Upper lobe of left lung (tissue), 6 donors: ENCODE measurements around the gene RPL27. TPM values are rescaled to one million over a fixed set of nuclear protein-coding genes. Genes with fewer than 3 reads are reported as not detected.
"Not testable (repeated sequence)": the region's sequence is repeated elsewhere in the genome, so short reads cannot be mapped to it uniquely, and the experiment has no call there.

Experiments used
- ATAC-seq, 2 donors: fragments of 200-7000 bp; cut with Tn5 transposase; one replicate each; pipeline ENCODE4 v1.9.1; 2022; ENCODE audit warnings: mild to moderate bottlenecking in 2 of 2, moderate library complexity in 2 of 2; ENCODE audit not compliant: low FRiP score in 2 of 2
- DNase-seq, 2 donors: peaks; one replicate each; pipeline ENCODE4 v3.0.0-alpha.2; 2019 to 2020
- H3K27ac ChIP-seq, 4 donors: fragments of 200-600 bp; sonication (generic); one replicate each; pipeline ENCODE4 v1.5.1; 2016 to 2019
- H3K27me3 ChIP-seq, 4 donors: fragments of 200-600 bp; sonication (generic); one replicate each; pipeline ENCODE4 v1.5.1; 2017 to 2019
- H3K36me3 ChIP-seq, 4 donors: fragments of 200-600 bp; sonication (generic); one replicate each; pipeline ENCODE4 v1.5.1; 2016 to 2019
- H3K4me1 ChIP-seq, 4 donors: fragments of 200-600 bp; sonication (generic); one replicate each; pipeline ENCODE4 v1.5.1; 2018 to 2019
- H3K4me3 ChIP-seq, 4 donors: fragments of 200-600 bp; sonication (generic); one replicate each; pipeline ENCODE4 v1.5.1; 2017 to 2019; ENCODE audit warnings: mild to moderate bottlenecking in 2 of 4, moderate library complexity in 1 of 4
- H3K9me3 ChIP-seq, 4 donors: fragments of 200-600 bp; sonication (generic); one replicate each; pipeline ENCODE4 v1.5.1; 2018 to 2019
- EP300 ChIP-seq, 4 donors: sonication (generic); formaldehyde crosslinking; IDR thresholded peaks; one replicate each; pipeline ENCODE4 v1.5.1; 2017; ENCODE audit warnings: antibody characterized with exemption in 4 of 4, control low read depth in 2 of 4
- POLR2A ChIP-seq, 4 donors: fragments of 450-650 bp; IDR thresholded peaks; one replicate each; pipeline ENCODE4 v1.5.1; 2016 to 2017; ENCODE audit warnings: antibody characterized with exemption in 4 of 4, mild to moderate bottlenecking in 2 of 4
- POLR2AphosphoS5 ChIP-seq, 2 donors: sonication (generic); formaldehyde crosslinking; IDR thresholded peaks; one replicate each; pipeline ENCODE4 v1.5.1; 2017; ENCODE audit warnings: antibody characterized with exemption in 2 of 2
- WGBS, 2 donors: methylation state at CpG; one replicate each; pipeline ENCODE4 v1.1.5; 2017 to 2018; 5-methylcytosine and 5-hydroxymethylcytosine counted together
- total RNA-seq, 6 donors: library from RNA; depleted of rRNA in 4 of 6; stranded (reverse); fragments of >200 nt in 4 of 6; gene quantifications; one replicate each; pipeline versions ENCODE4 v1.1.0 to v1.2.1, GENCODE V29; 2016 to 2021
- TF ChIP-seq, protein P1 (sequence below), 6 experiments: fragments of 450-650 bp in 4 of 6; fragments of 200-600 bp in 2 of 6; sonication (generic) in 2 of 6; IDR thresholded peaks; one replicate each; pipeline ENCODE4 v1.5.1; 2016 to 2019; ENCODE audit warnings: antibody characterized with exemption in 6 of 6
- donor health status: DM: no; HTN: no; CAD: no; lungs with moderate emphysema.
- donor health status: DM: no; HTN: yes; CAD: no; lungs with severe emphysema.

The RPL27 gene
- total RNA-seq, 6 donors from 2014 or later, result 534 to 1,192 (median 783) TPM

DNA sequence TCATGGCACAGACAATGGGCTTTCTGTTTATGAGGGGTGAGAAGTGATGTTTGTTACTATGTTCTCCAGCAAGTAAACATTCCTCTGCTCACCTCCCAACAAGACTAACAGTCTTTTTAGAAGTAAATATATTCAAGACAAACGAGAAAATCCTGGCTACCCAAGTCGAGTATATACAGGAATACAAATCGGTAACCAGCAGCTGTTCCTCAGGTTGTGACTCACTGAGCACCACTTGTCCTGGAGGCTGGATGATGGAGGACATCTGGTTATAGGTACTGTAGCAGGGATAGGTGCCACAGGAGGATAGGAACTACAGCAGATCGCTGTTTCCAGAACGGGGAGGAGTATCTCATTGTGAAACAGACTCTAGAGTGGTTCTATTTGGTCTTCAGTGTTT, 5.3 kb upstream of the RPL27 start:
- TF ChIP-seq EP300 (IDR thresholded peaks at IDR 0.05), result no peak
- TF ChIP-seq POLR2A (IDR thresholded peaks at IDR 0.05), result no peak
- no peak for TF ChIP-seq POLR2AphosphoS5 (IDR thresholded peaks at IDR 0.05)
- TF ChIP-seq, protein P1, sequence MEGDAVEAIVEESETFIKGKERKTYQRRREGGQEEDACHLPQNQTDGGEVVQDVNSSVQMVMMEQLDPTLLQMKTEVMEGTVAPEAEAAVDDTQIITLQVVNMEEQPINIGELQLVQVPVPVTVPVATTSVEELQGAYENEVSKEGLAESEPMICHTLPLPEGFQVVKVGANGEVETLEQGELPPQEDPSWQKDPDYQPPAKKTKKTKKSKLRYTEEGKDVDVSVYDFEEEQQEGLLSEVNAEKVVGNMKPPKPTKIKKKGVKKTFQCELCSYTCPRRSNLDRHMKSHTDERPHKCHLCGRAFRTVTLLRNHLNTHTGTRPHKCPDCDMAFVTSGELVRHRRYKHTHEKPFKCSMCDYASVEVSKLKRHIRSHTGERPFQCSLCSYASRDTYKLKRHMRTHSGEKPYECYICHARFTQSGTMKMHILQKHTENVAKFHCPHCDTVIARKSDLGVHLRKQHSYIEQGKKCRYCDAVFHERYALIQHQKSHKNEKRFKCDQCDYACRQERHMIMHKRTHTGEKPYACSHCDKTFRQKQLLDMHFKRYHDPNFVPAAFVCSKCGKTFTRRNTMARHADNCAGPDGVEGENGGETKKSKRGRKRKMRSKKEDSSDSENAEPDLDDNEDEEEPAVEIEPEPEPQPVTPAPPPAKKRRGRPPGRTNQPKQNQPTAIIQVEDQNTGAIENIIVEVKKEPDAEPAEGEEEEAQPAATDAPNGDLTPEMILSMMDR (IDR thresholded peaks at IDR 0.05), result no peak

DNA sequence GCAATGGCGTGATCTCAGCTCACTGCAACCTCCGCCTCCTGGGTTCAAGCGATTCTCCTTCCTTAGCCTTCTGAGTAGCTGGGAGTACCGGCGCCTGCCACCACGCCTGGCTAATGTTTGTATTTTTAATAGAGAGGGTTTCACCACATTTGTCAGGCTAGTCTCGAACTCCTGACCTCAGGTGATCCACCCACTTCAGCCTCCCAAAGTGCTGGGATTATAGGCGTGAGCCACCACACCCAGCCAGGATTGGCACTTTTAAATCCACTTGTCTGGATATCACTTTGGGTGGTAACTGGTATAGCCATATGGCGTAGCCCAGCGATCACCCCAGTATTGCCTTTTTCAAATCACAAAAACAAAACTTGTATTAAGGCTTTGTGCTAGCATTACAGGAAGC, 4.3 kb upstream of the RPL27 start:
- DNase-seq, H3K4me3 ChIP-seq, H3K27me3 ChIP-seq, H3K27ac ChIP-seq, ATAC-seq, H3K9me3 ChIP-seq: not testable (repeated sequence)
- peaks cover 28 to 51% (median 43%) of the 10 kb centered on the region in 4 donors for H3K36me3 ChIP-seq
- H3K4me1 ChIP-seq, result peaks cover 7 to 11% (median 10%) of the 10 kb centered on the region in 4 donors
- 81% methylated on average over 10 of the region's 10 CpGs for WGBS, 2 donors

More for the DNA sequence above, 5.3 kb upstream of the RPL27 start:
- Histone ChIP-seq H3K27ac (no peak overlapping the region), H3K27me3 (no peaks in the 10 kb centered on the region), H3K36me3 (peaks cover 35 to 61% (median 53%) of the 10 kb centered on the region in 4 donors), H3K9me3 (no peaks in the 10 kb centered on the region), H3K4me1 (peaks cover 7 to 9% (median 8%) of the 10 kb centered on the region in 4 donors), H3K4me3 (no peak overlapping the region)
- ATAC-seq (no peak), DNase-seq (no peak)
- WGBS, 2 donors, result 77 to 85% methylated on average over 5 of the region's 5 CpGs

DNA sequence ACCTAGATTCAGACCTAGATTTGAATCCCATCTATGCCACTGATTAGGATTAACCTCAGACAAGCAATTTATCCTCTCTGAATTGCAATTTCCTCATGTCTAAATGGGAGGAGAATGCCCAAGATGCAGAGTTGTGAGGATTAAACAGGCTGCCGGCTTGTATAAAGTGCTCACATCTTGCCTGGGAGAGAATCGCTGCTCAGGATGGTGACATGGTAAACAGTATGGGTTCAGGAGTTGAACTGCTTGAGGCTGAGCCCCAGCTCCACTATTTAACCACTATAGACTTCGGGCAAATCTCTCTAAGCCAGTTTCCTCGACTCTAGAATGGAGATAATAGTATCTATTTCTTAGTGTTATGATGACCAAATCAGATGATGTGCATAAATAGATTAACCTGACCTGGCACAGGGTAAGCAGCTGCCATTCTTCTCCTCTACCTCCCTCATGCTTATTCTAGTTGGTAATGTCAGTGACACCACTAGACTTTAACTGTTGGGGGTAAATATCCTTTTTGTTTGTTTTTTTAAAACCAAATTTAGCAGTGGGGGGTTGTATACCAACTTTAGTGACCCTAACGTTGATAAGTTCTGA, 732 bp upstream of the RPL27 start:
- peaks cover 24 to 41% (median 31%) of the 10 kb centered on the region in 4 donors for H3K4me1 ChIP-seq
- no peak for ATAC-seq
- DNase-seq, result no peak
- H3K4me3 ChIP-seq, result peak overlapping the region in 3 of 4 donors; percentile 57 to 92 (median 84)
- peaks cover 16 to 49% (median 38%) of the 10 kb centered on the region in 4 donors for H3K36me3 ChIP-seq
- TF ChIP-seq EP300 (IDR thresholded peaks at IDR 0.05), result no peak
- no peak for TF ChIP-seq POLR2AphosphoS5 (IDR thresholded peaks at IDR 0.05)
- no peaks in the 10 kb centered on the region for H3K27me3 ChIP-seq
- H3K27ac ChIP-seq, result peak overlapping the region; percentile 78 to 96 (median 94)
- 15 to 31% methylated on average over 5 of the region's 5 CpGs for WGBS, 2 donors
- H3K9me3 ChIP-seq, result no peaks in the 10 kb centered on the region

DNA sequence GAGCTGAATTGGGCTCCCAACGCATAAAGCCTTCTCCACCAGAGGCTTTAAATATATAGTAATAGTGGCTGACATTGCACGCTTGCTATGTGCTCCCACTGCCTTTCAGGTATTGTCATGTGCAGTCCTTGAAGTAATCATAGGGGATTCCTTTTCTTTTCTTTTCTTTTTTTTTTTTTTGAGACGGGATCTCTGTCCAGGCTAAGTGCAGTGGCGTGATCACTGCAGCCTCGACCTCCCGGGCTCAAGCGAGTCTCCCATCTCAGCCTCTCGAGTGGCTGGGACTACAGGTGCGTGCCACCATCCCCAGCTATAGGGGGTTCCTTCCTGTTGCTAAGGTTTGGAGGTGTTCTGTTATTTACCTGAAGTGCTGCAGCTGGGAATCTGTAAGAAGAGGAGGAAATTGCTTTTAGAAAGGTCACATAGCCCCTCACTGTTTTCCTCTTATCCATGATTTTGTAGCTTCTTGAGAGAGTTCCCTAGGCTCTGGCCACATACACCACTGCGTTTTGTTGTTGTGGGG, 845 bp downstream of the RPL27 start:
- ATAC-seq, result no peak
- Histone ChIP-seq H3K4me3 (peak overlapping the region; percentile 57 to 92 (median 74)), H3K36me3 (peaks cover 18 to 52% (median 41%) of the 10 kb centered on the region in 4 donors), H3K9me3 (no peaks in the 10 kb centered on the region), H3K4me1 (peaks cover 24 to 41% (median 31%) of the 10 kb centered on the region in 4 donors), H3K27me3 (no peaks in the 10 kb centered on the region), H3K27ac (peak overlapping the region; percentile 92 to 96 (median 94))
- no peak for TF ChIP-seq POLR2A (IDR thresholded peaks at IDR 0.05)
- TF ChIP-seq, protein P1 (IDR thresholded peaks at IDR 0.05), result no peak
- no peak for TF ChIP-seq POLR2AphosphoS5 (IDR thresholded peaks at IDR 0.05)
- TF ChIP-seq EP300 (IDR thresholded peaks at IDR 0.05), result no peak
- 15 to 24% methylated on average over 10 of the region's 10 CpGs for WGBS, 2 donors
- DNase-seq, result no peak

DNA sequence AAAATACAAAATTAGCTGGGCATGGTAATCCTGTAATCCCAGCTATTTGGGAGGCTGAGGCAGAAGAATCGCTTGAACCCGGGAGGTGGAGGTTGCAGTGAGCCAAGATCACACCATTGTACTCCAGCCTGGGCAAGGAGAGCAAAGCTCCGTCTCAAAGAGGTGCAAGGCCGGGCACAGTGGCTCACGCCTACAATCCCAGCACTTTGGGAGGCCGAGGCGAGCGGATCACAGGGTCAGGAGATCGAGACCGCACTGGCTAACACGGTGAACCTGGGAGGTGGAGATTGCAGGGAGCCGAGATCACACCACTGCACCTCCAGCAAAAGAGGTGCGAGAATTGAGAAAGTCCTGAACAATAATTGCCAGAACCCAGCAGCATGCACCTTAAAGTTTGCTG, 2.7 kb downstream of the RPL27 start:
- Histone ChIP-seq H3K36me3 (peaks cover 18 to 53% (median 45%) of the 10 kb centered on the region in 4 donors), H3K4me1 (peaks cover 24 to 41% (median 31%) of the 10 kb centered on the region in 4 donors), H3K27ac (peak overlapping the region; percentile 1 to 94 (median 30))
- WGBS, 2 donors, result 92 to 97% methylated on average over 10 to 13 of the region's 13 CpGs
- H3K9me3 ChIP-seq, DNase-seq, H3K4me3 ChIP-seq, H3K27me3 ChIP-seq, ATAC-seq: not testable (repeated sequence)

DNA sequence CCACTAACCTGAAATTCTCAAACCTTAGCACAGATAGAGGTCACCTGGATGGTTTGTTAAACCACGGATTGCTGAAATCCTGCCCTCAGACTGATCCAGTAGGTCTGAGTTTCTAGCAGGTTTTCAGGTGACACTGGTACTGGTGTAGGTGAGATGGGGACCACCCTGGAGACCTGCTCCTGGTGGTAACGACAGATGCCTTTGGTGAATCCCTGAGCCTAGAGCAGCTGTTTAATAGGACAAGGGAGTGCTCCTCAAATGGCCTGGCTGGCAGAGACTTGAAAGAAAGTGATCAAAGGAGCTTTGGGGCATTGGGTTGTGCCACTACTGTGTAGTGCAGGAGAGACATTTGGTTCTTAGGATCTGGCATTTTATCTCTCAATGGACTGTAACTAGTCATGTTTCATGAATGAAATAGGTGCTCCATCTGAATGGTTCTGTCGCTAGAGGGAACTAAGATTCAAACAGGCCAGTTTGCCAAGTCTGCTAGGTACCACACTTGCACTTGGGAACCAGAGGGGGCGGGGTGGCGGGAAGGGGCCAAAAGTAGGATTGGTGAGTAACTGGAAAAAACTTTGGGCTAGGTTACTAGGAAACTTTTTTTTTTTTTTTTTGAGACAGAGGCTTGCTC, 5.4 kb downstream of the RPL27 start:
- TF ChIP-seq EP300 (IDR thresholded peaks at IDR 0.05) (no peak), POLR2AphosphoS5 (IDR thresholded peaks at IDR 0.05) (no peak), POLR2A (IDR thresholded peaks at IDR 0.05) (no peak)
- TF ChIP-seq, protein P1 (IDR thresholded peaks at IDR 0.05), result no peak
- peaks cover 18 to 53% (median 45%) of the 10 kb centered on the region in 4 donors for H3K36me3 ChIP-seq
- peaks cover 31 to 46% (median 37%) of the 10 kb centered on the region in 4 donors for H3K4me1 ChIP-seq
- WGBS, 2 donors, result 84 to 88% methylated on average over 5 of the region's 5 CpGs
- no peaks in the 10 kb centered on the region for H3K27me3 ChIP-seq
- H3K27ac ChIP-seq, result no peak overlapping the region
- no peak for DNase-seq
- no peak overlapping the region for H3K4me3 ChIP-seq
- no peaks in the 10 kb centered on the region for H3K9me3 ChIP-seq
- ATAC-seq, result no peak
